Hematopoietic multipotent progenitor cell treated with erythropoietin and hydrocortisone succinate and interleukin-3 and kit ligand, for 17 days (in vitro differentiated cells): Measurements from ENCODE around the gene PRRC2A.
A peak's percentile ranks its signal among the peaks of the same experiment; 100 is the strongest.

ENCODE experiments used
- DNase-seq: peaks from one replicate; pipeline ENCODE4 v3.0.0-alpha.2; 2015; ENCODE audit warnings: low spot score

Gene PRRC2A

DNA sequence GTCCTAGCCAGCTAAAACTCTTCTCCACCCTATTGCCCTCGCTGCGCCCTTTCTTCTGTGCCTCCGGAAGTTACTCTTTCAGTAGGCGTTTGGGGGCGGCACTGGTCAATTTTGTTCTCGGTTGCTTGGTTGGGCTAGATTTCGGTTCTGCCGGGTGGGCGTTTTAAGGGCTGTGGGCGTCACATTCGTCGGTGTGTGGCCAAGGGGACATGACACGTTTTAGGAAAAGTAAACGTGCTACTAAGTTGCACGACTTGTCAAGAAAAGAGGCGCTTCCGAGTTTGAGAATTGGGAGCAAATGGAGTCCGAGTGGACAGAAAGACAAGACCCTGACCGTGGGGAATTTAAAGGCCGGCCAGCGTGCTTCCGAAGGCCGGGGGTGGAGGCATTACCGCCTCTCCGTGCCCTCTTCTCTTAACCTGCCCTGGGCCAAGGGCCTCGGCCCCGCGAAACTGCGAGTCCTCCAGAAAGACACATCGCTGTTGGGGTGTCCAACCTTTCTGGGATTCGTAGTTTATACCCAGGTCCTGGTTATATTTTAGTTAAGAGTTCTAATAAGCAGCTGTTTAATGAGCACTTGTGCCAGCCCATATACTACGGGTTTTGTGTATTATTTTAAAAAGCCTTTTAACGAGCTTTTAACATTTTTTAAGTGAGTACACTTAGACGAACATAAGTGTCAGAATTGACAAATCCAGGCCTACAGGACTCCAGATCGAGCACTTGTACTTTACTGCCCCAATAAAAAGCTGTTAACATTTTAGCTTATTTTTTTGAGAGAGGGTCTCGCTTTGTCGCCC is 32.6 kb downstream of the PRRC2A start:
- no peak for DNase-seq

DNA sequence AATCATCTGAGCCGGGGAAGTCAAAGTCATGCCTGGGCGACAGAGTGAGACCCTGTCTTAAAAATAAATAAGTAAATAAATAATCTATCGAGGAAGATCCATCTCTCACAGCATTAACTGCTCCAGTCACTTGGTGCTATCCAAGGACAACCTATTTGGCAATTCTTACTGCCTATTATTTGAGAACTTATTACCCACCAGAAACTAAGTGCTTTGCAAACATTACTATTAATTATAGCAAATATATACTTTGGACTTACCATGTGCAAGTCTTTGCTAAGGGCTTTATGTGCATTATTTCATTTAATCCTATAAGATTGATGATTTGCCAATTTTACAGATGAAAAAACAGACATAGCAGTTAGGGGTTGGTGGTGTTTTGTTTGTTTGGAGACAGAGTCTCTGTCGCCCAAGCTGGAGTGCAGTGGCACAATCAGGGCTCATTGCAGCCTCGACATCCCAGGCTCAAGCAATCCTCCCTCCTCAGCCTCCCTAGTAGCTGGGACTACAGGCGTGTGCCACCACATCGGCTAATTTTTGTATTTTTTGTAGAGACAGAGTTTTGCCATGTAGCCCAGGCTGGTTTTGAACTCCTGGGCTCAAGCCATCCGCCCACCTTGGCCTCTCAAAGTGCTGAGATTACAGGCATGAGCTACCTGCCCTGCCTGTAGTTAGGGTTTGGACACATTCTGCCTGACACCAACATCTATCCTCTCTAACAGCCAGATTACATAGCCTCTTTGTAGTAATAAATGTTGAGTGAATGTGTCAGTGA is 34.2 kb downstream of the PRRC2A start:
- no peak for DNase-seq

DNA sequence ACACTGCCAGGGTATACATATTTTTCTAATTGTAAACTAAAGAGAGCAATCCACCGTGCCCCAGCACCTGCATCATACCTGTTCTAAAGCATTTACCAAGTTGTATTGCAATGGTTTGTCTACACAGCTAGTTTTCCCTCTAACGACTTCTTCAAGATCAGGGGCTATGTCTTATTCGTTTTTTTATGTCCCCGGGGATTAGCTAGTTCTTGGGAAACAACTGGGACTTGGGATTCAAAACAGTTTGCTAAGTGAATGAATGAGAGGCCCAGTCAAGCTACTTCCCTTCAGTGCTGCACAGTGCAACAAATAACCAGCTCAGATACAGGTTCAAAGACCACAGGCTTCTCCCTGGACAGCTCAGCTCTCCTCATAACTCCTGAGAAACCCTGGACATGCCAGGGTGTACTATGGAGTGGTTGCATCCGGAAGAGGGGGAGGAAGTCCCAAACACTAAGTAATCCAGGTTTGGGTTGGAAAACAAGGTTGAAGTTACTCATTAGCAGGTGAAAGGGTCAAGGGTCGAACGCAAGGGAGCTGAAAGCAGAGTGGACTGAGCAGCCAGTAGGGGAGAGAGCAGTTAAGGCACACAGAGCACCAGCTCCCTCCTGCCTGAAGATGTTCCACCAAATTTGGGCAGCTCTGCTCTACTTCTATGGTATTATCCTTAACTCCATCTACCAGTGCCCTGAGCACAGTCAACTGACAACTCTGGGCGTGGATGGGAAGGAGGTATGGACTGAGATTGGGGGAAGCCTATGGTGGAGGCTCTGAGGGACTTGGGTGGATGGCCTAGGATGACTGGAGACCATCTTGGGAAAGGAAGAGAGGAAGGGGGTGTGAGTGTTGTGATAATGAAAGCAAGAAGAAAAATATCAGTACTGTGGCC is 35.1 kb downstream of the PRRC2A start, which contains the start of gene APOM:
APOM (plus strand) TSS at position 546 of the 889 bp plus-strand sequence; CDS start at position 619, 73 bp downstream.
- DNase-seq = no peak

GRCh38 chr6:31657406-31658157 is 37.1 kb downstream of the PRRC2A start:
- no peak for DNase-seq

DNA sequence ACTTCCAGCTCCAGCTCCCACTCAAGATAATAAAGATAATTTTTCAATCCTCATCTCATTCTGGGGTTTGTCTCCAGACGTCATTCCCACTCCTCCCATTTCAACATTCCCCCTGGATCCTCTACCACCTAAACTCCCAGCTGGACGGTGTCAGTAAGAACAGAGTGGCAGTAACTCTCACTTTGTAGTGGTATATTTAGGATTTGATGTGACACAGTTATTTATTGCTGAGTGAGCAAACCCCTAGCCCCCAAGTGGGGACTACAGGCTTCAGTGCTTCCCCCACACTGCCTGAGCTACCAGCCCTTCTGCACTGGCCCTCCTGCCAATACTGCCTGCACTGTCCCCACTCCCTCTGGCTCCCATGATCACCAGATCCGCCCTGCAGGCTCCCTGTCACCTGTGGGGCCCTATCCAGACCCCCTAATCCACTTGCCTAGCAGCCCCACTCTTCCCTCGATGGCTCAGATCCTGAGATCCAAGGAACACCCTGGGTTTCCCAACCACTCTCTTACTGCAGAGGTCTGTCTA is 37.7 kb downstream of the PRRC2A start:
- no peak for DNase-seq

GRCh38 chr6:31658983-31659648 is 38.6 kb downstream of the PRRC2A start:
- no peak for DNase-seq

DNA sequence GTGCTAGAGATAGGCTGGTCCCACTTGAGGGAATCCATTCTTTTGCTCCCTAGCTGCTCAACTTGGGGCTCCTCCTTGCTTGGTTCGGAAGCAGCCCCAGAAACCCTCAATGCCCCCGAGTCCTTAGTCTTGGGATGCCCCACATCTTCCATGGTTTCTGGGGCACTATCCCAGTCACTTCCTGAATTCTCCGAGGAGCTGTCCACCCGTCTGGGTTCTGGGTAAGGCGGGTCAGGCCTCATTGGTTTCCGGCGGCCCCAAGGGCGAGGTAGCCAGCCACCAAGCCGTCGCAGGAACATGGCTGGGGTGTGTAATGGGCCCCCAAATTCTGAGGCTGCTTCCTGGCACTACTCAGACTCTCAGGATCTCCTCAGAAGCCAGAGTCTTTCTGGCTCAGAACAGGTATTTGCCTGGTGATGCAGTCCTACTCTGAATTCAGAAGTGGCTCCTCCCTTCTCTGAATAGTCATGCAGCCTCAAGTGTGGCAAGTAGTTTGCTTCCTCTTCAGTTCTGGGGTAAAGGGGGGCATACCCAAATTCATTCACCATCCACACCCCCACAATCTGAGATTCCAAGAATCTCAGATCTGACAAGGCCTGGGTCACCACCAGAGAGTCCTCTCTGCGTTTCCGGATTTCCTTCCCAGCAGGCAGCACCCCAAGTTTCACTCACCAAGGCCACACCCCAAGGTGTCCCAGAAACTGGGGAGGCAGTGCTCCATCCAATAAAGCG is 39.3 kb downstream of the PRRC2A start:
- DNase-seq = peak; percentile 53

- peak; percentile 73 for DNase-seq
Measured at GRCh38 chr6:31660381-31661261, 40.1 kb downstream of the PRRC2A start, which contains the start of gene C6orf47. C6orf47 (minus strand) TSS chr6:31660778; CDS start chr6:31659947, 831 bp downstream.

DNA sequence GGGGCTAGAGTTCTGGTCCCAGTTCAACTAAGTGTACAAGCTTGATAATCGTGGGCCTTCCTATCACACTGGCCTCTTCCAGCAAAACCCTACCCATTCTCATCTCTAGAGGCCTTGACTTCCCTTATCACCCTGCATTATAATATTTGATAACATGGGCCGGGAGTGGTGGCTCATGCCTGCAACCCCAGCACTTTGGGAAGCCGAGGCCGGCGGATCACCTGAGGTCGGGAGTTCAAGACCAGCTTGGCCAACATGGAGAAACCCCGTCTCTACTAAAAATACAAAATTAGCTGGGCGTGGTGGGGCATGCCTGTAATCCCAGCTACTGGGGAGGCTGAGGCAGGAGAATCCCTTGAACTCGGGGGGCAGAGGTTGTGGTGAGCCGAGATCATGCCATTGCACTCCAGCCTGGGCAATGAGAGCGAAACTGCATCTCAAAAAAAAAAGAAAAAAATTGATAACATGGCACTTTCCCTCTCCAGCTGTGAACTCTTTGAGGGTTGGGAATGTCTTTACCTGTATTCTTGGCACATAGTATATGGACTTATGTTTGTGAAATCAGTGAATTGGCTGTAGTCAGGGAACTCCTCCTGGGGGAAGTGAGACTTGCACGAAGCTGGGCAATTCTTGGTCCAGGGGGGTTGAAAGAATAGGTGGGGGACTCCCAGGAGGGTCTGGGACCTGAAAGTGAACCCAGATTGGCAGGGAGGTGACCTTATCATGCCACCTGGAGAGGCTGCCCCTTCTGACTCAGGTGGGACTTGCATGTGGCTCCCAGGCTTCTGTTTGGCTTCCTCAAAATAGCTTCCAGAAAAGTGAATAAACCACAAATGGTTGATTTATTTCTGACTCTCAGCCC is 41.0 kb downstream of the PRRC2A start:
- no peak for DNase-seq

GRCh38 chr6:31662124-31662723 is 41.7 kb downstream of the PRRC2A start:
- DNase-seq = no peak

GRCh38 chr6:31663126-31663960 is 42.8 kb downstream of the PRRC2A start:
- peak; percentile 21 for DNase-seq

DNA sequence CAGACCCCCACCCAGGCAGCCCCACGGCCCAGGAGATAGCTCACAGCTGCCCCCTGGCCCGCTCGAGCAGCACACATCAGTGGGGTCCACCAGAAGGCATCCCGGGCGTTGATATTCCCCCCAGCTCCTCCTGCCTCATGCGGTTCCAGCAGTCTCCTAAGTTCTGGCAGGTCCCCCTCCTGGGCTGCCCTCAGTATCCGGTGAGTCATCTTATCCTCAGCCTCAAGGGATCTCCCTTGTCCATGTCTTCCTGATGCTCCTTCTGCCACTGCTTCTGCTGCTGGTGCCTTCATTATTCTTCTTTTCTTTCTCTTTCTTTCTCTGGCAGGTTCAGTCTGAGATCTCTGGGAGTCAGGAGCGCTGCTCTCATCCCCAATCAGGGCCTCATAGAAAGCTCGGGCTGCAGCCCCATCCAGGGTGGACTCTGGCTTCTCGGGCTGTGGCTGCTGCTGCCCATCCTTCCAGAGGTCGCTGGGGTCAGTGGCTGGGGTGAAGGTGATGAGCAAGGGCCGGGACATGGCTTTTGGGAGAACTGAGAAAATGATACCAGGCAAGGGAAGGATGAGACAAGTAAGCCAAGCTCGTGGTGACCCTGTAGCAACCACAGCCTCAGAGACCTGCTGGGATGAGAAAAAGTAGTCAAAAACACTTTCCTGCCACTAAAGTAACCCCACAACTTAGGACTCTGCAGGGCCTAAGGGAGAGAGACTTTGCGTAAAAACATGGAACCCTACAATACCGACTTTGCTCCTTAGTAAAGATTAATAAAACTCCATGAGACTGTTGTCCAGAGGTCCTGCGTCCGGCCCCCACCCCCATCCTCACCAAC is 43.7 kb downstream of the PRRC2A start:
- peak; percentile 48 for DNase-seq

DNA sequence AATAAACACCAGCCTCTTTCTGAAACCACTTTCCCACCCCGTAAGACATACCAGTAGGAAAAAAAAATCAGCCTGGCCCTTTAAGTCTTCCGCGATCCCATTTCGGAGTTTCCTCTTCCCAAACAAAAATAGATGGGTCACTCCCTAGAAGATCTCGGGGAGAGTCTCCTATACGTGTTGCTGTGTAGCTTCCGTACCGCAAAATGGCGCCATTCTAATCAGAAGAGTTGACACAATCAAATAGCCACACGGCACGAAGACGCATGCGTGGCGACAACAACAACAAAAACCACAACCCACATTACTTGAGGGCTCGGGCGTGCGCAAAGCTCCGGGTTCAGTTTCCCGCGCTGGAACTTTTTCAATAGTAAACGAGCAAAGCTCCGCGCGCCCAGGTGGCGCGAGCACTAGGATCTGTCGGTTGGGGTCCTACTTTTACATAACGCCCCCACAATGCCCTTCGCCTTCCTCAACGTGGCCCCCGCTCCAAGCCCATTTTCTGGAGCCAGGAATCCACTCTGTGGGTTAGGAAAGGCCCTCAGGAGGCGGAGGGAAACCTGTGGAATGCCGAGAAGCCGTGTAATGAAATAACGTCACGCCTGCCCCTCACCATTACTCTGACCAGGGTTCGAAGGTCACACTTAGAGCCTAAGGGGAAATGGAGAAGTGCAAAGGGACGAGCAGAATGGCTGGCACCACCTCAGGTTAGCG is 44.4 kb downstream of the PRRC2A start, which contains the start of gene GPANK1:
GPANK1 (minus strand) TSS at position 208 of the 711 bp plus-strand sequence. CDS start 519 bp downstream, outside the sequence.
- DNase-seq = peak; percentile 89

DNA sequence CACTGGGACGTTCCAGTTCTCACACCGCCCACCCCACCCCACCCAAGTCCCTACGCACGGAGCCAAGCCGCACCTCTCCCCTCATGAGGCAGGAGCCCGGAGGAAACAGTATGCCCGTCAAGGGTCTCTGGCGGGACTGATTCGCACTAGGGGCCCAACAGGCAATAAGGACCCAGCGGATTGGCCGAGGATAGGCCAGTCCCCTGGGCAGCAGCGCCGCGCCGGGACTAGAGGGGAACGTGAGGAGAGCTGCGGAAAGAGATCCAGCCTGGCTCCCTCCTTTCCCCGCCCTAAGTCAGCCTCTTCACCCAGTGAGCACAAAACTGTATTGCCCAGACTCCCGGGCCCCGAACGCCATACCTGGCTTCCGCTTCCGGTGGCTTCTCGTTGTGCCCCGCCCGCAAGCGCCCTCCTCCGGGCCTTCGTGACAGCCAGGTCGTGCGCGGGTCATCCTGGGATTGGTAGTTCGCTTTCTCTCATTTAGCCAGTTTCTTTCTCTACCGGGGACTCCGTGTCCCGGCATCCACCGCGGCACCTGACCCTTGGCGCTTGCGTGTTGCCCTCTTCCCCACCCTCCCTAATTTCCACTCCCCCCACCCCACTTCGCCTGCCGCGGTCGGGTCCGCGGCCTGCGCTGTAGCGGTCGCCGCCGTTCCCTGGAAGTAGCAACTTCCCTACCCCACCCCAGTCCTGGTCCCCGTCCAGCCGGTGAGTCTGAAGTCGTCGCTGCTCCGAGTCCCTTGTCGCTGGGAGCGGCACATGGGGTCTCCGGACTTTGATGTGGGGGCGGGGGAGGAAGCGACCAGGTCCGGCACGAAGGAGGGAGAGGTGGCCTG is 45.2 kb downstream of the PRRC2A start, which contains the start of gene CSNK2B:
CSNK2B (plus strand) TSS at position 580 of the 836 bp plus-strand sequence. CDS start 752 bp downstream, outside the sequence.
- peak; percentile 97 for DNase-seq
